GM19193 (cell line): ENCODE results near the gene CNIH3.

Source experiments
- POLR2A ChIP-seq: IDR thresholded peaks from 4 replicates; pipeline ENCODE4 v1.6.1; 2011; ENCODE audit not compliant: insufficient read depth, insufficient read length; ENCODE audit errors: extremely low read depth

The CNIH3 gene

GRCh38 chr1:224733027-224733911, 117.2 kb downstream of the CNIH3 start:
- TF ChIP-seq POLR2A: no peak

- TF ChIP-seq POLR2A: no peak
Observed at GRCh38 chr1:224734261-224734935, 118.3 kb downstream of the CNIH3 start.

- no peak for TF ChIP-seq POLR2A
Observed at GRCh38 chr1:224735159-224735558, 119.0 kb downstream of the CNIH3 start.

- TF ChIP-seq POLR2A: no peak
Observed at GRCh38 chr1:224736619-224737352, 120.7 kb downstream of the CNIH3 start.

- no peak for TF ChIP-seq POLR2A
Observed at GRCh38 chr1:224737353-224737727, 121.2 kb downstream of the CNIH3 start.

- TF ChIP-seq POLR2A: no peak
Observed at GRCh38 chr1:224739303-224739996, 123.3 kb downstream of the CNIH3 start.

GRCh38 chr1:224739997-224740684, 124.0 kb downstream of the CNIH3 start:
- no peak for TF ChIP-seq POLR2A

GRCh38 chr1:224740685-224741052, 124.6 kb downstream of the CNIH3 start:
- no peak for TF ChIP-seq POLR2A

GRCh38 chr1:224742349-224742748, 126.2 kb downstream of the CNIH3 start:
- TF ChIP-seq POLR2A: no peak

GRCh38 chr1:224743608-224744164, 127.6 kb downstream of the CNIH3 start:
- TF ChIP-seq POLR2A: no peak

GRCh38 chr1:224744521-224744920, 128.4 kb downstream of the CNIH3 start:
- no peak for TF ChIP-seq POLR2A

- TF ChIP-seq POLR2A: no peak
Observed at GRCh38 chr1:224745394-224745793, 129.3 kb downstream of the CNIH3 start.

GRCh38 chr1:224745924-224746323, 129.8 kb downstream of the CNIH3 start:
- no peak for TF ChIP-seq POLR2A

GRCh38 chr1:224747578-224747977, 131.5 kb downstream of the CNIH3 start:
- no peak for TF ChIP-seq POLR2A
